ENCODE results near the gene MCL1.

MCL1 gene

GRCh38 chr1:150555971-150556865 is 23.2 kb downstream of the MCL1 start:
- DNase-seq = no peak

DNA sequence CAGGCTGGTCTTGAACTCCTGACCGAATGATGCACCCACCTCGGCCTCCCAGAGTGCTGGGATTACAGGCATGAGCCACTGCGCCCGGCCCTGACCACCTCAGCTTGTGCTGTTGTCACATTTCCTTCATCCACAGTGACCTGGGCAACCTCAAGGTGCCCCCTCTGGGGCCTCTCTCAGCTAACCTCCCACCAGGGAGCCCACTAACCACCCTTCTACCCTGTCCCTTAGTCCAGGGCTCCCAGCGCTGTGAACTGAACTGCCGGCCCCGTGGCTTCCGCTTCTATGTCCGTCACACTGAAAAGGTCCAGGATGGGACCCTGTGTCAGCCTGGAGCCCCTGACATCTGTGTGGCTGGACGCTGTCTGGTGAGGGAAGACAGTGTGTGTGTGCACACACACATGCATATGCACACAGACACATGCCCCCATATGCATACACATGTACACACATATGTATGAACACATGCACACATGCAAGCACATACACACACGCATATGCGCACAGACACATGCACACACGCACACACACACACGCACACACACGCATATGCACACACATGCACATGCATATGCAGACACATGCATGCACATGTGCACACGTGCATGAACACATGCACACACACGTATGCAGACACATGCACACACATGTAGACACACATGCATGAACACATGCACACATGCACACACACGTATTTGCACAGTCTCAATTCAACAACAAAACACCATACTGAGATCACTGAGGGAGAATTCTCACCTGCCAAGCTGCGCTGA is 24.0 kb downstream of the MCL1 start:
- DNase-seq = no peak

GRCh38 chr1:150554086-150554452 is 25.3 kb downstream of the MCL1 start:
- DNase-seq = no peak

DNA sequence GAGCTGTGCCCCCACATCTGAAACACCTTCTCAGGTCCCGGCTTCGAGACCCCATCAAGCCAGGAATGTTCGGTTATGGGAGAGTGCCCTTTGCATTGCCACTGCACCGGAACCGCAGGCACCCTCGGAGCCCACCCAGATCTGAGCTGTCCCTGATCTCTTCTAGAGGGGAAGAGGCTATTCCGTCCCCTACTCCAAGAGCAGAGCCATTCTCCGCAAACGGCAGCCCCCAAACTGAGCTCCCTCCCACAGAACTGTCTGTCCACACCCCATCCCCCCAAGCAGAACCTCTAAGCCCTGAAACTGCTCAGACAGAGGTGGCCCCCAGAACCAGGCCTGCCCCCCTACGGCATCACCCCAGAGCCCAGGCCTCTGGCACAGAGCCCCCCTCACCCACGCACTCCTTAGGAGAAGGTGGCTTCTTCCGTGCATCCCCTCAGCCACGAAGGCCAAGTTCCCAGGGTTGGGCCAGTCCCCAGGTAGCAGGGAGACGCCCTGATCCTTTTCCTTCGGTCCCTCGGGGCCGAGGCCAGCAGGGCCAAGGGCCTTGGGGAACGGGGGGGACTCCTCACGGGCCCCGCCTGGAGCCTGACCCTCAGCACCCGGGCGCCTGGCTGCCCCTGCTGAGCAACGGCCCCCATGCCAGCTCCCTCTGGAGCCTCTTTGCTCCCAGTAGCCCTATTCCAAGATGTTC is 25.9 kb downstream of the MCL1 start:
- no peak for DNase-seq

DNA sequence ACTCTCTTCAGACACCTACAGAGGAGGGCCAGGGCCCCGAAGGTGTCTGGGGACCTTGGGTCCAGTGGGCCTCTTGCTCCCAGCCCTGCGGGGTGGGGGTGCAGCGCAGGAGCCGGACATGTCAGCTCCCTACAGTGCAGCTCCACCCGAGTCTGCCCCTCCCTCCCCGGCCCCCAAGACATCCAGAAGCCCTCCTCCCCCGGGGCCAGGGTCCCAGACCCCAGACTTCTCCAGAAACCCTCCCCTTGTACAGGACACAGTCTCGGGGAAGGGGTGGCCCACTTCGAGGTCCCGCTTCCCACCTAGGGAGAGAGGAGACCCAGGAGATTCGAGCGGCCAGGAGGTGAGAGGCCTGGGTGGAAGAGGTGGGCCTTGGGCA is 26.5 kb downstream of the MCL1 start:
- no peak for DNase-seq

DNA sequence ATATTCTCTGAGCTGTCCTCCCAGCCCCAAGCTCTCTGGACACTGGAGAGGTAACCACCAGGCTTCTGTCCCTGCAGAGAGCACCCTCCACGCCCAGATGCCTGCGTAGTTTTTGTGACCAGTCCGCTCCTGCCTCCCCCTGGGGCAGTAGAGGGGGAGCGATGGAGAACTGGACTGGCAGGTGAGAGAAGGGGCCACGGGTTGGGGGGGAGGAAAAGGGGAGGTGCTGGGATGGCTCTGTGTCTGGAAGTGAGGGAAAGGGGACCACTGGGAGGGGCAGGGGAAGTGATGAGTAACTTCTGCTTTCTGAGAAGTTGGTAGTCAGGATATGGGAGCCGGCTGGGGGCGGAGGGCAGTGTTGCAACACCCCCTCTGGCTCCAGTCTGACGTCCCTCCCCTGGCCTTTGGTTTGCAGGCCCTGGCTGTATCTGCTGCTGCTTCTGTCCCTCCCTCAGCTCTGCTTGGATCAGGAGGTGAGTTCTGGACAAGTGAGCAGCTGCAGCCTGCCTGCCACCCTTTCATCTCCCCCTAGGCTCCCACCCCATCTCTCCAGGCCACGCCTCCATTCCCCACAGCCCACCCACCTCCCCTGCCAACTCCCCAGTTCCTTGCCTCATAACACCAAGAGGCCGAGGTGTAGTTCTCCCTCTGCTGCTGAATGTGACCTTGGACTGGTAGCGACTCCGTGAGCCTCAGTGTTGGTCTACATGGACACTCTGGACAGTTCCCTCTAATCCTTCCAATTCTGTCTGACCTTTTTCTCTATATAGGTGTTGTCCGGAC is 27.1 kb downstream of the MCL1 start:
- no peak for DNase-seq

GRCh38 chr1:150551784-150552127 is 27.7 kb downstream of the MCL1 start:
- no peak for DNase-seq

GRCh38 chr1:150551051-150551783 is 28.2 kb downstream of the MCL1 start:
- no peak for DNase-seq

GRCh38 chr1:150550222-150551050 is 29.0 kb downstream of the MCL1 start:
- no peak for DNase-seq

- DNase-seq = no peak
Observed at GRCh38 chr1:150549496-150550221, 29.8 kb downstream of the MCL1 start.

DNA sequence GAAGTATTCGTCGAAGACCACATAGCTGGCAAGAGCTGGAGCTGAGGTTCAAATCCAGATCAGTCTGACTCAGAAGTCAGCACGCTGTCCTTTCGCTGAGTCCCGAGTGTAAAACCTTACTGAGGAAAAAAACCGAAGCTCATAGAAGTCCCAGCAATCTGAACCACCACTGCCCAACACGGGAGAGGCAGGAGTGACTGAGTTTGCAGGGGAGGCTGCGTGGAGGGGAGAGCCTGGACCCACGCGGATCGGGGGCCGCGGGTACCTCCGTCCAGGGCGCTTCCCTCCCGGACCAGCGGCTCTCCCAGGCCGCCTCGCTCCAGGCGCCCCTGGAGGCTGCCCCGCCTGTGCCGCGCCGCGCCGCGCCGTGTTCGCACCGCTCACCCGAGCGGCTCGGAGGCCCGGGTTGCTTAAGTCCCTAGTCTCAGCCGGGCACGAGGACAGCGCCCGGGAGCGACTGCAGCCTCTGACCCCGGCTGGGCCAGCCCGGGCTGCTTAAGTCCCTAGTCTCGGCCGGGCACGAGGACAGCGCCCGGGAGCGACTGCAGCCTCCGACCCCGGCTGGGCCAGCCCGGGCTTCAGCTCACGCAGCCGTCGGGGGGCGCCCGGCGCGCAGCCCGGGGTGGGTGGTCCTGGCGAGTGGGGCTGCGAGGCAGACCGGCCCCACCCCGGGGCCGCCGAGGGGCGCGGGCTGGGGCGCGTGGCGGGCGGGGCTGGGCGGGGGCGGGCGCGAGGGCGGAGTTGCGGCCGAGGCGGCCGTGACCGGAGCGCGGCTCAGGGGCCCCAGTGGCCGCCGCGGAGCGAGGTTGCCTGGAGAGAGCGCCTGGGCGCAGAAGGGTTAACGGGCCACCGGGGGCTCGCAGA is 30.5 kb downstream of the MCL1 start, which contains the start of gene ADAMTSL4:
TSS of gene ADAMTSL4 (plus strand) at position 777 of the 864 bp plus-strand sequence. CDS start 2,881 bp downstream, outside the sequence.
- no peak for DNase-seq

GRCh38 chr1:150548324-150548631 is 31.1 kb downstream of the MCL1 start:
- no peak for DNase-seq

DNA sequence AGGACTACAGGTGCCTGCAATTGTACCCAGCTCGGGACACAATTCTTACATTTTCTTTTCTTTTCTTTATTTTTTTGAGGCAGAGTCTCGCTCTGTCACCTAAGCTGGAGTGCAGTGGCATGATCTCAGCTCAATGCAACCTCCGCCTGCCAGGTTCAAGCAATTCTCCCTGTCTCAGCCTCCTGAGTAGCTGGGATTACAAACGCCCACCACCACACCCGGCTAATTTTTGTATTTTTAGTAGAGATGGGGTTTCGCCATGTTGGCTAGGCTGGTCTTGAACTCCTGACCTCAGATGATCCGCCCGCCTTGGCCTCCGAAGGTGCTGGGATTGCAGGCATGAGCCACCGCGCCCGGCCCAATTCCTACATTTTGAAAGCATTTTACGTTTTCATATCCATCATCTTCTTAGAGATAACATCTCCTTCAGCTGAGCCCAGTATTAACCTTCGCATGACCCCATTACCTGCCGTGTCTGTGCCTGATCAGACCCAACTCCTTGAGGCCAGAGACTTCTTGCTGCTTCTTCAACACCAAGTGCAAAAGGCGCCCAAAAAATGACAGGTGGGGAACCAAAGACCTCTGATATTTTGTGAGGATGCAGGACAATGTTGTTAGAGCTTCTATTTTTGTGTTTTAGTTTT is 33.0 kb downstream of the MCL1 start:
- no peak for DNase-seq

GRCh38 chr1:150545486-150546032 is 33.9 kb downstream of the MCL1 start:
- DNase-seq = no peak

DNA sequence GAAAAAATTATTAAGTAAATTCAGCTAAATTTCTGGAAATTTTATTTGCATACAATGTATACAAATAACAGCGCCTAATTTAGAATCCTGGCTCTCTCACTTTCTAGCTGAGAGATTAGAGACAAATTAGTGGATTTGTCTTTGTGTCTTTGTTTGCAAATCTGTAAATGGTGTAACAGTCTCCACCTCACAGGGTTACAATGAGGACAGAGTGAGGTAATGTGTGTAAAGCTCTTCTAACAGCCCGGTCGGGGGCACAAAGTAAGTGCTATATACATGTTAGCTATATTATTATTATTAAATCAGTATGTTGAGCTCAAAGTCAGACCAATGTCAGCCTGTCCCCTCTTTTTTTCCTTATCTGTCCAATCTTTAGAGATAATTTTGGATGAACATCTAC is 35.2 kb downstream of the MCL1 start:
- no peak for DNase-seq

DNA sequence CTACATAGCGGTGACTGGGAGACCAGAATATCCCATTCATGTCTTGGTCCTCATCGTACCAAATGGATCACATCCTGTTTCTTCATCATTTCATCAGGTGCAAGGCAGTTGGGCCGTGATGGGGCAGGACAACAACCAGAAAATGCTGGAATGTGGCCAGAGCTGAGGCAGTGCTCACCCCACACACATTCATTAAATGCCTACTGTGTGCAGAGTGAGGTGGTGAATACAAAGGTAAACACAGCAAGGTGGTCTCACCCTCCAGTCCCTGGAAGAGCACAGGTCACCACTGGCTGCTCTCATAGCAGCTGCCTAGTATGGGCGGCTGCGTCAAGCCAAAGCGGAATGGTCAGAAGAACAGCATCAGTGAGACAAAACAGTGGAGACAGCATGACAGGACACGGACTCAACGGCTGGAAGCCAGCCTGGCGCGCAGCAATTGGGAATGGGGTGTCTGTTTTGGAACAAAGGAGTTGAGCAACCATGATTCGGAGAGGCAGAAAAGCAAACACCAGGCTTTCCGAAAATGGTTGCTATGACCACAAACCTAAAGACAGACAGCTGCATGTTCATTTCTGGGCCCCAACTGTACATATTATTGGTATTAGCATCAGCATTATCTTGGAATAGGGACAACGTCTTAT is 35.8 kb downstream of the MCL1 start:
- no peak for DNase-seq

DNA sequence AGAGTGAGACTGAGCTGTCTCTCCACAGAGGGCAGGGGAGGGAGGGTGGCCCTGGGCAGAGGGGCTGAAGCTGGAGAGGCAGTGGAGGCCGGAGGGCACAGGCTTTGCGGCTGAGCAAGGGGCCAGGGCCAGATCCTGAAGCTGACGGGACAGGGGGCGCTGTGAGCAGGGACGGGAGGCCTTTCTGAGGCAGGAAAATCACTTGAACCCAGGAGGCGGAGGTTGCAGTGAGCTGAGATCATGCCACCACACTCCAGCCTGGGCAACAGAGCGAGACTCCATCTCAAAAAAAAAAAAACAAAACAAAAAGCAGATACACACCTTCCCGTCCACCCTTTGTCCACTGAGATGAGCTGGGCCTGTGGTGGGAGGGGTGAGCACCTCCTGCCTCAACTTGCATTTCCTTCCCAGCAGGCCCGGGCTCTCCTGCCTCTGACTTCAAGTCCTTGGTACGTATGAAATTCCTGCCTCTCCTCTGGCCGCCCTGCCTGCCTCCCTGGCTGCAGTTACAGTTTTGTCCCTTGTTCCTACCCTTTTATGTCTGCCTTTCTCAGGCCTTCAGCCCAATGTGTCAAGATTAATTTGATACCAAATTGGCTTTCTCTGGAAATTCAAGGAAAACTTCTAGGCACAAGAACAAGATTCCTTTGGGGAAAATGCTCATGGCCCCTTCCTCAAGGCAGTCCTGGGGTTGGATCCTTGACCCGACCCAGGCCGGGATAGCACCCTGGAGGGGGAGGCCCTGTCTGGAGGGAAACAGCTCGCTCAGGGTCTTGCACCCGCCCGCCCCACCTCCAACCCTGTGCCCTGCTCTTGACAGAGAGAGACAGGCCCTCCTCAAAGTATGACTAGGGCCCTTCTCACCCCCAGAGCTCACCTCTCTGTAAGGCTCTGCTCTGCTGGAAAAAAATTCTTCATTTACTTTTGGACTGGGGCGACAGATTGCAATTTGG is 41.4 kb downstream of the MCL1 start:
- no peak for DNase-seq

Measured in NCI-H446 (cell line).